Fibroblast of villous mesenchyme (primary cell): ENCODE data around the gene OTUD3. TPM values are rescaled to one million over a fixed set of nuclear protein-coding genes. Genes with fewer than 3 reads are reported as not detected.

Experiments used
- DNase-seq: peaks from one replicate; pipeline ENCODE4 v3.0.0-alpha.2; 2010; ENCODE audit warnings: low read depth
- H3K4me3 ChIP-seq: 2 replicates; pipeline ENCODE4 v1.5.1; 2011; ENCODE audit warnings: low read depth, mild to moderate bottlenecking, low read length
- CTCF ChIP-seq: IDR thresholded peaks from 2 replicates; pipeline ENCODE4 v1.5.1; 2012; ENCODE audit warnings: low read depth, mild to moderate bottlenecking, low read length; ENCODE audit not compliant: insufficient read depth
- total RNA-seq: library from RNA; depleted of rRNA; stranded (reverse); fragments of >200 nt; gene quantifications from 2 replicates; pipeline ENCODE4 v1.2.3, GENCODE V29; 2012

The OTUD3 gene
- 3.5 and 13.4 TPM in 2 replicates for total RNA-seq

- peak; percentile 98 for DNase-seq
- peak; percentile 84 for TF ChIP-seq CTCF
- peak within 1 kb of the TSS; percentile 90 for H3K4me3 ChIP-seq
These were observed at the start of gene OTUD3 for GRCh38 chr1:19882111-19883071. Gene OTUD3, plus strand, starts transcription at chr1:19882395. Its CDS starts 119 bp downstream, at chr1:19882514.

- no peak for TF ChIP-seq CTCF
- no peak for DNase-seq
- no peak overlapping the region for H3K4me3 ChIP-seq
These were observed 46.6 kb upstream of the OTUD3 start for GRCh38 chr1:19835578-19835977.

GRCh38 chr1:19837866-19838265, 44.3 kb upstream of the OTUD3 start:
- DNase-seq = no peak
- H3K4me3 ChIP-seq = no peak overlapping the region
- TF ChIP-seq CTCF = no peak

GRCh38 chr1:19840228-19840627, 42.0 kb upstream of the OTUD3 start:
- no peak for DNase-seq

GRCh38 chr1:19844731-19845495, 37.3 kb upstream of the OTUD3 start:
- peak; percentile 43 for DNase-seq
- no peak overlapping the region for H3K4me3 ChIP-seq
- TF ChIP-seq CTCF = no peak

More at GRCh38 chr1:19840228-19840627, 42.0 kb upstream of the OTUD3 start:
- H3K4me3 ChIP-seq = no peak overlapping the region
- no peak for TF ChIP-seq CTCF

GRCh38 chr1:19845555-19845954, 36.6 kb upstream of the OTUD3 start:
- no peak overlapping the region for H3K4me3 ChIP-seq
- no peak for TF ChIP-seq CTCF
- no peak for DNase-seq
